Hippocampal formation (tissue), 2 donors: ENCODE results near the gene TMEM161B.
"Not testable (repeated sequence)": the region's sequence is repeated elsewhere in the genome, so short reads cannot be mapped to it uniquely, and the experiment has no call there.

Experiments used
- DNase-seq, 2 donors: peaks; one replicate each; lab custom pipeline; 2025; lab: John Stamatoyannopoulos, UW

TMEM161B gene

DNA sequence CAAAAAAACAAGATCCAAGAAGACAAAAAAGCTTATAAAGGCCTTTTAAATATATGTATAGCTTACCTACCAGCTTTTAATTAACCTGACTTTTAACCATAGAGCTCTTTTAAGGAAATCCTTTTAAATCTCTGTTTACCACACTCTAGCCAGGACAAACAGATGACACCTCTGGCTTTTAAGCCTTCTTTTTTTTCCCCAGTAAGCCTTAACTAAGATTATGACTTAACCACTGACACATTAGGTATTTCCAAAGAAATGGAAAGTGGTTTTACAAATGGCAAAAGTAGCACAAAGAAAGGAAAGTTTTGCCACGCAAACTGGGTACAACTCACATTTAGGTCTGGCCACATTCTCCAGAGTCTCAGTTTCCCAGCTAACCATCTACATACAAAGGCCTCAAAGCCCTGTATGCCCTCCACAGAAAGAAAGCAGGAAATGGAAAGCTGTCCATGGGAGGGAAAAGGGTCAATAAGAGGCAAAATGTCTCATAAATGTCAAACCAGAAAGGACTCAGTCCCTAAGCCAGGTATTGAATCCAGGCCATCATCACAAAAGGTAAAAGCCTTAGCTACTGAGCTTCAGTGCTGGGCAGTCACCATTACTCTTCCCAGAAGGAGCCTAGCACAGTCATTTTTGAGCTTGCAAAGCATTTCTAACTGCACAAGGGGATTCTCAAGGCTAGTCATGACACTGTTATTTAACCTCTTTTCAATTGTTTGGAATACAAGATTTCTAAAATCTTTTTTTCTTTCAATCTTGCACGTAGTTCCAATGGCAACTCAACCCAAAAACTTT, 19.7 kb downstream of the TMEM161B start:
- DNase-seq = no peak

DNA sequence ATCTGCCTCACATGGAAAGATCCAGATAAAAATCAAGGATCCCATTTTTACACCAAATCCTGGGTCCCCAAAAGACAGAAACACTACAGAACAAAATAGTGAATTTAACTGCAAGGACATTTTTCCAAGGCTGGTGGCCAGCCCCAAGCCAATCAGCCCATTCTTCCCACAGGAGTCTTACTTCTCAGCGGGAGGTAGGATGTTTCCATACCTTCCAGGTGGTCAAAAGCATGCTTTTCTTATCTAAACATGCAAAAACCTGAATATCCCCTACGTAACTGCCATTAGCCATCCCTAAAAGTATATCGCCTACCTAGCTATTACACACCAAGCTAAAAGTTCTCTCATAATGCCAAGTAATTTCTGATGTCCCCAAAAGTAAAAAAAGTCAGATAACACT, 20.6 kb downstream of the TMEM161B start:
- no peak for DNase-seq

DNA sequence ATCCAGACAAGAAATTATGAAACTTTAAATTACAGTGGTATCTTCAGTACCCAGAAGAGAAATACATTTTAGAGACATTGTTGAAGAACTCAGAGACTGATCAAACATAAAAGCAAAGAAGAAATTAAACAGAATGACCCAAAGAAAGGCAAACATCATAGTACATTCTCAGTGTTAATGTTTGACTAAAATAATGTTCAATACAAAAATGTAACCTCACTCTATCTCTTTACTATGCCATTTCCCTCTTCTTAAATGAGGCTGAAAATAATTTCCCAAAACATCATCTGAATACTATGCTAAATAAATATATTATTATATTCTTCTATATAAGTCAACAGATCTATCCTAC, 22.8 kb downstream of the TMEM161B start:
- DNase-seq = no peak

DNA sequence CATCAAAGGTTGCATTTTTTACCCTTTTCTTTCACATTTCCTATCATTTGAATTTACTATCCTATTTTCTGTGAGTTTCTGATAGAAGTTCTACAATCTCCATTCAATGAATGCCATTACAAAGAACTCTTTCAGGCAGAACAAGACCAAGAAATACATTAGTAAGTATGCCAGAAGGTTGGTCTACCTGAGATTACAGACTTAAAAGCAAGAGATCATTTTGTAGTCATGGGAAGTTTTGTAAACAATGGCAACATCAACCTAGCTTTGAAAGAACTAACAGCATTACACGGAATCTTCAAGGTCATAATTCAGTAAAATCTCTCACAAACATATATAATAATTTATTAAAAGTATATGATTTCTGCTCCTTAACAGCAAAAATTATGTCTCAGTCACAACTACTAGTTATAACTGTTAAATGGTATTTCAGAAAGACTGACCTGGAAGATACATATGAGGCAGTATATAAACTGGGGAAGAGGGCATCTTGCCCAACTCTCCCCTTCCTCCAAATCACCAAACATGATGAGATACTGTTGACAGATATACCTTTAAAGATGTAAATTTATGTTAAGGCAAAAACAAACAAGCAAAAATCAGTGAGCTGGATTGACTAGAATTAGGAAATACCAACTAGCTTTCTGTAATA, 23.3 kb downstream of the TMEM161B start:
- no peak for DNase-seq

DNA sequence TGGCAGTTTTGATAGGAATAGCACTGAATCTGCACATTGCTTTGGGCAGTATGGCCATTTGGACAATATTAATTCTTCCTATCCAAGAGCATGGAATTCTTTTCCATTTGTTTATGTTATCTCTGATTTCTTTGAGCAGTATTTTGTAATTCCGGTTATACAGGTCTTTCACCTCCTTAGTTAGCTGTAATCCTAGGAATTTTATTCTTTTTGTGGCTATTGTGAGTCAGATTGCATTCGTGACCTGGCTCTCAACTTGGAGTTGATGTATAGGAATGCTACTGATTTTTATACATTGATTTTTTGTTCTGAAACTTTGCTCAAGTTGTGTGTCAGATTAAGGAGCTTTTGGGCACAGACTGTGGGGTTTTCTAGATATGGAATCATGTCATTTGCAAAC, 24.0 kb downstream of the TMEM161B start:
- no peak for DNase-seq

DNA sequence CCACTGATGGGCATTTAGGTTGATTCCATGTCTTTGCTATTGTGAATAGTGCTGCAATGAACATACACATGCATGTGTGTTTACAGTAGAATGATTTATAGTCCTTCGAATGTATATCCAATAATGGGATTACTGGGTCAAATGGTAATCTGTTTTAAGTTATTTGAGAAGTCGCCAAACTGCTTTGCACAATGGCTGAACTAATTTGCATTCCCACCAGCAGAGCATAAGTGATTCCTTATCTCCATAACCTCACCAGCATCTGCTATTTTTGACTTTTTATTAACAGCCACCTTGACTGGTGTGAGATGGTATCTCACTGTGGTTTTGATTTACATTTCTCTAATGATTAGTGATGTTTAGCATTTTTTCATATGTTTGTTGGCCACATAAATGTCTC, 25.2 kb downstream of the TMEM161B start:
- DNase-seq = not testable (repeated sequence)

DNA sequence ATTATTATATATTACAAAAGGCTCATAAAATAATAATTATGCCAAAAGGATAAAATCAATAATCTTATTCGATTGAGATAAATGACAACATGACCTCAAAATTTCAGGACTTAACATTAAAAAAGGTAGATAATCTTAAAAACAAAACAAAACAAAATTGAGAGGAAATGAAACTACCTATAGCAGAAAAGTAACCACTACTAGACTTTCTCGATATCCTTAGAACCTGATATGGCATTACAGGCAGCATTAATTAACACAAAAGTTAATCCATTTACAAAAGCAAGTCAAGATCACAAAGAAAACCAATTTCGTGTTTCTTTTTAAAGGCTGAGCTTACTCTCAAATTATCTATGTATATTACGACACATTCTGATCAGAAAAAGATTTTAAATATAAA, 29.9 kb downstream of the TMEM161B start:
- no peak for DNase-seq

DNA sequence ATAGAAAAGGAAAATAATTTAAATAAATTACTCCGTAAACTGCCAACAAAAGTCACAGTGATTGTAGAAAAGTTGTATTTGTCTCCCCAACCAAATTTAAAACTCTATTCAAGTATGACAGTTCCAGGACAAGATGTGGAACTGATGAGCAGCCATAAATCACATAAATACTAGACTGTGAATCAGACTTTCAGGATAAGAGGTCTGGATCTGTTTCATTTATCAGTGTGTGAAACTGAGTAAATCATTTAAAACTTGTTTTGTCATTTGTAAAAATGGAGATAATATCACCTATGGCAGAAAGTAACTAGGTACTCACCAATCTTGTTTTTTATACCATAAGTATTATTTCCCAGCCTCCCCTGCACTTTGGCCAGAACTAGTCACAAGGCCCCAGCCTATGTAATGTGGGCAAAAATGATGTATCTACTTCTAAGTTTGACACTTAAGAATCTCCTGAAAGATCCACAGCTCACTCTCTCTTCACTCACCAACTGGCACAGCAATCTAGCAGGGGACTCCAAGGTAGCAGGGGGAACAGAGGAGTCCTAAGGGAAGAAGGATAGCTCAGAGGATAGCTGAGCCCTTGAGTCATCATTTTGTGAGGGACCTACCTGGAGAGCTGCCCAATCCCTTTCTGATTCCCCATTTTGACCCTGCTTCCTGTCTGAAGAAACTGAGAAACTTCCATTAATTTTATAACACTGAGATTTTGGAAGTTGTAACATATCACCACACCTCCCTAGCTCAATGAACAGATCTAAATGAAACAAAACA, 31.6 kb downstream of the TMEM161B start:
- DNase-seq = no peak

DNA sequence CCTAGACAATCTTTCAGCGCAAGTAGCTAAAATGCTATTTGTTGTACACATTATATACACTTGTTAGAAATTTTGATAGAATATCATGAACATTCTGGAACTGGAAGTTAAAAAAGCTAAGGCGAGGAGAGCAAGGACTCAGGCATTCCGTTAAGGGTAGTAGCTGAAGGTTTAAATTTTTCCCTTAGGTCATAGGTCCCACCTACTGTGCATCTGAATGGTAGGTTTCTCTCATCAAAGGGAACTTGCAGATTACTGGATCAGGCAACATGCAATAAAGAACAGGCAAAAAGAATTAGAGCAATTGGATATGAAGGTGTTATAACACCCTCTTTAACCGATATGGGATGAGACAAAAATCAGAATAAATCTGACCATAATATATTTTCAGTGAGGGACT, 32.8 kb downstream of the TMEM161B start:
- DNase-seq = no peak

DNA sequence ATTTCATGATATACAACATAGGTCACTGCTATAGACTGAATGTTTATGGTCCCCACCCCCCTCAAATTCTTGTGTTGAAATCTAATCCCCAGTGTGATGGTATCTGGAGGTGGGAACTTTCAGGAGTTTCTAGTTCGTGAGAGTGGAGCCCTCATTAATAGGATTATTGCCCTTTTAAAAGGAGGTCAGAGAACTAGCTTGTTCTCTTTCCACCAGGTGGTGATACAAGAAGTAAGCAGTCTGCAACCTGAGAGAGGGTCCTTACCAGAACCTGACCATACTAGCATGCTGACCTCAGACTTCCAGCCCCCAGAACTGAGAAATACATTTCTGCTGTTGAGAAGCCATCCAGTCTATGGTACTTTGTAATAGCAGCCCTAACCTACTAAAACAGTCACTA, 33.3 kb downstream of the TMEM161B start:
- DNase-seq = no peak

DNA sequence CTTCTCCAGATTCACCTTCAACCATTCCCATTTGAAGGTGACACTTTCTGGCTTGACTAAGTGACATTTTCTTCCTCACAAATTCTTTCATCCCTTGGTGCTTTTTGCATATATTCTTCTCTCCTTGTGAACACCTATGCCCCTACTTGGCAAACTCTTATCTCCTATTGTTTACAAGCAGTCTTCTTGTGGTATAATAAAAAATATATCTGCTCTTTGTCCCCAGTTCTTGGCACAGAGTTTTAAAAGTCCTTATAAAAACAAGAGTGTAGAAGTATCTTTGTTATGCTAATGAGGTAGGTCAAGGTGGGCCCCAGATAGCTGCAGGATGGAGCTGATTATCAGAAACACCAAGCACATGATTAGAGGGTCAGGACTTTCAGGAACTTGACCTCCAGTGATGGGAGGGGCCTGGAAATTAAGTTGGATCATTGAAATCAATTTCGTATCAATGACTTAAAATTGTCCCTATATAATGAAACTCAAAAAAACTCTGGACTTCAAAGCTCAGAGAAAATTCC, 38.0 kb downstream of the TMEM161B start:
- no peak for DNase-seq

DNA sequence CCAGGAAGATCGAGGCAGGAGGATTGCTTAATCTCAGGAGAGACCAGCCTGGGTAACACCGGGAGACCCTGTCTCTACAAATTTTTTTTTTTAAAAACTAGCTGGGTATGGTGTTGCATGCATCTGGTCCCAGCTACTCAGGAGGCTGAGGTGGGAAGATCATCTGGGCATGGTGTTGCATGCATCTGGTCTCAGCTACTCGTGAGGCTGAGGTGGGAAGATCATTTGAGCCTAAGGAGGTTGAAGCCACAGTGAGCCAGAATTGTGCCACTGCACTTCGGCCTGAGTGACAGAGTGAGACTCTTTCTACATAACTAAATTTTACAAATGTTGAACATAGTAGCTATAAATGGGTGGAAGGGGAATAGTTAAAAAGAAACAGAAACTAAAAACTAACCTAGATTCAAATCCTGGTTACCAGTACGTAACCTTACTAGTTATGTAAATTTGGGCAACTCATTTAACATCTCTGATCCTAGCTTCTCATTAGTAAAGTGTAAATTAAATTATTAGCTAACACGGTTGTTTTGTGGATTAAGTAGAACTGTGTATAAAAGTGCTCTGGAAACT, 41.7 kb downstream of the TMEM161B start:
- DNase-seq = no peak

DNA sequence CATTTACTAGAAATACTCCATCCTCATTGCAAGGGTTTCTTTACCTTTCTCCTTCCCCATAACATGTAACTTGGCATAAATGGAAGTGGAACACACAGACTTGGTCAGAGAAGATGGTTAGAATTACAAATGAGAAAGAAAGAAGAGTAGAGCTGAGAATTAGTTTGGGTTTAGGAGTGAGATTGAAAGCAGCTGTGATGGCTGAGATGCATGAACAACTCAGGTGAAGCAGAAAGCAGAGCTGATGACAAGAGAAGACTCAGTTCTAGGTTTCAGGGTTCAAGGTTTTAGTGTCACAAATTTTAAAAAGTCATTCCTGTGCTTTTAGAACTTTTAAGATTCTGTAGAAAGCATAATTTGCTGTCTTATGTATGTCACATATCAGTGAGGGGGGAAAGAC, 54.0 kb downstream of the TMEM161B start:
- no peak for DNase-seq

DNA sequence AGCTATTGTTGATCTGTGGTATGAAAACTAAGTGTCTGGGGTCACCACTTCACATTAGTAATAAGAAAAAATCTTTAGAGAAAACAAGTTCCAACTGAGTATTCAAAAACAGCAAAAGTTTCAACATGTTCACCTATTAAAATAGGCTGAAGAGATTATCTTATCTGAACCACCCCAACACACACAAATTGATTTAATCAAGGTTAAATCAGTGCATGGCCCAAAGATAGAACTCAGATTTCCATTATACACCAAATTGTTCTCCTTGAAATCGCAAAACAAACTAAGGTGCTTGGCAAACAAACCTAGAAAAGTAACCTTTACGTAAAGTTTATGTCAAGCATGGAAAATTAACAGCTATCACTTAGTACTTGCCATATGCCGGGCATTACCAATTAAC, 61.1 kb downstream of the TMEM161B start:
- DNase-seq = no peak

DNA sequence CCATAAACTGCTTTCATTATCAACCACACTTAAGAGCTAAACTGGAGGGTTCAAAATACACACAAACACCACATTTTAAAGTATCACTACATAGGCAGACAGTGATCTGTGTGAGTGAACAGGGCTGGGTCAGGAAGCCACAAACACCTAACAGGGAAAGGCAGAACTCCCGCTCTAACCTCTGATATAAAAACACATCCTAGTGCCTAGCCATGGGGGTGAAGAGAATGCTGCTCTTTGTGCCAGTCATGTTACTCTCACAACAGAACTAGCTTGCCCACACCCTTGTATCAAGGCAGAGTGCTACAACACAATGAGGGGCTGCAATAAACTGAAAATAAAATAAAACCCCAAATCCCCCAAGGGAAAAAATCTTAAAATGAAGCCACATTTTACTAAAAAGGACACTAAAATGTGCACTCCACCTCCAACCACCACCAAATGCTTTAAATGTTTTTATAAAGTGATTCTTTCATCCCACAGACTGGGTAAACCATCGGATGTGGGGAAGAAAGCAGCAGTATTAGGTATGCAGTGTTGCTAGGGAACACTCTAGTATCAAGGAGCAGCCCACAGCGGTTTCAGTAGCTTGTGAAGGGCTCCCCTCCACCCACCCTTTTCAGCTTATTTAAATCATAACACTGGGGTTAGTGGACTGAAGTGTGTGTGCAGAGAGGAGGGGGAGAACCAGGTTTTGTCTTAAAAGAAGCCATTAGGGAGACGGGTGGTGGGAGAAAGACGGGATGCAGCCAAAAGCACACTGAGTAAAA, 64.5 kb downstream of the TMEM161B start:
- peak; percentile 4 to 6 for DNase-seq

DNA sequence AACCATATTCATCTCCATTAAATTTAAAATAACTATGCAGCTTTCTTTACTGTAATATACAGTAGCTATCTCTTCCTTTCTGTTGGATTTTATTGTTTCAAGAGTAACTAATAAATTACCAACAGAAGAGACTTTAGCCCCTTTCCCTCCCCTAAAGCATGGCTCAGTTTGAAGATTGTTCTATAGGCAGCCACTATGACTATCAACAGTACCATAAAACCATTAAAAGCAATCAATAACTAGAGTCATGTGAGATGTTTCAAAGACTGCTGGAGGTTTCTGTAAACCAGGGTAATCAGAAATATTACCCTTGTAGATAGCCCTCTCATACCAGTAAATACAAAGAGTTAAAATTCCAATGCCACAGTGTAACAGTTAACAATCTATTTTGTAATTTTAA, 73.0 kb downstream of the TMEM161B start:
- DNase-seq = no peak

DNA sequence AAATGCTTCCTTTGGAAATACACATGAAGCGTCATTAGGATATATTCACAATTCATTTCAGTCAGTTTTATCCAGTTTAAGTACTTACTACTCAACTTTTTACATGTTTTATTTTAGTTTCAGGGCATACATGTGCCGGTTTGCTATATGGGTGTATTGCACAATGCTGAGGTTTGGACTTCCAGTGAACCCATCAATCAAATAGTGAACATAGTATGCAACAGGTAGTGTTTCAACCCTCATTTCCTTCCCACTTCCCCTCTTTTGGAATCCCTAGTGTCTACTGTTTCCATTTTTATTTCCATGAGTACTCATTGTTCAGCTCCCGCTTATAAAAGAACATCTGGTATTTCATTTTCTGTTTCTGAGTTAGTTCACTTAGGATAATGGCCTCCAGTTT, 74.7 kb downstream of the TMEM161B start:
- no peak for DNase-seq

DNA sequence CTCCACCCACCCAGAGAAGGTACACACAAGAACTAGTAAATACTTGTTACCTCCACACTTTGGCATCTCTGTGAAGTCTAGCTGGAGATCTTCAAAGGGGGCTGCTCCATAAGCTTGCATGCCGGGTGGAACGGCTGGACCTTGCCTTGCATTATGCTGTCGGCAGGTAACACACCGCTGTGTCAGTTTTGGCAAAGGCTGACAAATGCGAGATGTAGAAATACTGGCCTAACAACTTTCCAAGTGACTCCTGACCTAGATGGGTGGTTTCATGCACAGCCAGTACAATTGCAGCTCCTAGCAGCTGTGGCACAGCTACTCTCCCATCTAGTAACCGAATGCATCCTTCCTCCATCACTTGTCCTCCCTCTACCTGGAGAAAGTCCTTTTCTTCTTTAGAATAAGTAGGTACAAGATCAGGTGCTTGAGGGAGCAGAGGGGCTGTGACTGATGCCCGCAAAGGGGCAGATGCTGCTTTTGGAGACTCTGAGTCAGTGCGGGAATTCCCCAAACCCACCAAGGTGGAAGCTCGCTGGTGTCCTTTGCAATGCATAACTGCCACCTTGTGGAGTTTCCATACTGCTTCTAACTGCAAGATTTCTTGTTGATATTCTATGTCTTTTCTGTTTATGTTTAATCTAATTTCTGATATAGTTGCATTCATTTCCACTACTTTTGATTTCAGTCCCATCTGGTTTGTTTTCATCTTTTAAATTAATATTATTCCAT, 78.4 kb downstream of the TMEM161B start:
- peak; percentile 17 to 43 for DNase-seq

DNA sequence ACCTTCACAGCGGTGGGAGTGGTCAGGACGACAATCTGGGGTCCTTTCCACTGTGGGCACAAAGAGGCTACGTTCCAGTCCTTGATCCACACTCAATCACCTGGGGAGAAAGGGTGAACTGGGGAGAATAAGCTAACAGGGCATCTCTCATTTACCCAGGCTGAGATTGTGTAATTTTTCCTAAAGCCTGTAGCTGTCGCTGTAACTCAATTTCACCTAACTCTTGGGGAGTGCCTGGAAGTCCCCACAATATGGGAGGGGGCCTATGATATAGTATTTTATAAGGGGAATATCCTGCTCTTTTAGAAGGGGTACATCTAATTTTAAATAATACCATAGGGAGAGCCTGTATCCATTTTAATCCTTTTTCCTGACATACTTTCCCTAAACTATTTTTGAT, 79.2 kb downstream of the TMEM161B start:
- DNase-seq = not testable (repeated sequence)

DNA sequence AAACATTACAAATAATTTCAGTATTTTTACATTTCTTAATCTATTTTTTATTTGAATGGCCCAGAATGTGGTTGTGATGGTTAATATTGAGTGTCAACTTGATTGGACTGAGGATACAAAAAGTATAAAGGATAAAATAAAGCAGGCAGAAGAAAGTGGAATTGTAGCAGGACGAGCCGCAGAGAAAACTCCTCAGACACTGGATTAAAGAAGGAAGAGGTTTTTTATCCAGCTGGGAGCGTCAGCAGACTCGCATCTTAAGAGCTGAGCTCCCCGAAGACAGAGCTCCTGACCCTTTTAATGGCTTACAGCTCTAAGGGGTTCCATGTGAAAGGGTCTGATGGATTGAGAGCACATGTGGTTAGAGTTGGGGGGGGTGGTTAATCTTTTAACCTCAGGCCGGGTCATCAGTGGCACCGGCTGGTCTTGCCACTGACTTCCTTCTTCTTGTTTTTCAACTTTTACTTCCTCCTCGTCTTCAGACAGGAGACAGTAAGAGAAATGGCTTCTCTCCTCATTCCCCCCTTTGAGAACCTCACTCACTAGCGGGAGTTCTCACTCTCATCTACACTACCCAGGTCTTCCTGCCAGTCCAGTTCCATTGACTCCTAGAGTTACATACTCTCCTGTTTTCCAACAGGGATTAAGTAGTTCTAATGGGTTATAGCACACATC, 80.0 kb downstream of the TMEM161B start:
- no peak for DNase-seq
